GM18511 (cell line): ENCODE measurements around the gene OR10X1.

ENCODE experiments used
- ATAC-seq: cut with Tn5 transposase; IDR thresholded peaks from one replicate; pipeline ENCODE4 v1.9.1; 2021; ENCODE audit warnings: mild to moderate bottlenecking, moderate library complexity; ENCODE audit not compliant: unreplicated experiment

OR10X1 gene

DNA sequence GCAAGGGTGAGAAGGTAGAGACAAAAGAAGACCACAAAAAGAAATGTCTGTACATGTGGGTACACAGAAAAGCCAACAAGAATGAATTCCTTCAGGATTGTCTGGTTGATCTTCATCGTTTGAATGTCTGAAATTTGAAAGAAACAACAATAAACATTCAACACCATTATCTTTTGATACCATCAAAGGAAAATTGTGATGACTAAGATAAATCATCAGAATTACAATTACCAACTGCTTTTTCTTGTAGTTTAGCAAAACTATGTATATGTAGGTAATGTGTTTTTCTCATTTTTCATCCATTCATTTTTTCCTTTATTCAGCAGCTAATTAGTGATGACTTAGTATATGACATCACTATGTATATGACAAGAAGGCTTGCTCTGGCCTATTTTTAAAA, at the start of gene OR10X1:
Gene OR10X1, minus strand, starts transcription at position 167 of the 400 bp plus-strand sequence. Its CDS starts 0 bp downstream, at position 167.
- ATAC-seq: no peak

GRCh38 chr1:158613764-158614163, 34.1 kb upstream of the OR10X1 start:
- ATAC-seq: no peak

DNA sequence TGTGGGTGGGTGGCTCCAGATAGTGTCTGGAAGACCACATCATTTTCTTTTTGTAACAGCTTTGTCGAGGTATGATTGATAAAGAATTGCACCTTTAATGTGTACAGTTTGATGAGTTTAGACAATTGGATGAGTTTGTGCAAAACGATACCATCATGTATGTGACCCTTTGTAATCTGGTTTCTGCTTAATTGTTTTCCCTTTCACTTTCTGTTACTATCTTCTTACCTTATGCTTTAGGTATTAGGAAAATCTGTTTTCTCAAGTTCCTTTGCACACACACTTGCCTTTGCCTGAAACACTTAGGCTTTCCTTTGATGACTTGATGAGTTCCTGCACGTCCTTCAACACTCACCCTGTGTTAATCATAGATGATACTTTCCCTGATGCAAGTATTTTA, 32.2 kb upstream of the OR10X1 start:
- no peak for ATAC-seq

GRCh38 chr1:158607296-158607695, 27.6 kb upstream of the OR10X1 start:
- no peak for ATAC-seq

- ATAC-seq: no peak
These were observed 25.3 kb upstream of the OR10X1 start, which contains the start of gene OR10Z1 for GRCh38 chr1:158604968-158605367. Gene OR10Z1 (plus strand): TSS chr1:158605268. CDS start chr1:158606439, 1,171 bp downstream.

- ATAC-seq: no peak
These were observed 21.0 kb upstream of the OR10X1 start for GRCh38 chr1:158600735-158601134.

GRCh38 chr1:158586942-158587341, 7.2 kb upstream of the OR10X1 start:
- no peak for ATAC-seq

- ATAC-seq: no peak
These were observed 4.3 kb upstream of the OR10X1 start for GRCh38 chr1:158583962-158584361.

- no peak for ATAC-seq
These were observed 2.1 kb downstream of the OR10X1 start for GRCh38 chr1:158577561-158577960.

- no peak for ATAC-seq
These were observed 7.5 kb downstream of the OR10X1 start for GRCh38 chr1:158572226-158572625.

DNA sequence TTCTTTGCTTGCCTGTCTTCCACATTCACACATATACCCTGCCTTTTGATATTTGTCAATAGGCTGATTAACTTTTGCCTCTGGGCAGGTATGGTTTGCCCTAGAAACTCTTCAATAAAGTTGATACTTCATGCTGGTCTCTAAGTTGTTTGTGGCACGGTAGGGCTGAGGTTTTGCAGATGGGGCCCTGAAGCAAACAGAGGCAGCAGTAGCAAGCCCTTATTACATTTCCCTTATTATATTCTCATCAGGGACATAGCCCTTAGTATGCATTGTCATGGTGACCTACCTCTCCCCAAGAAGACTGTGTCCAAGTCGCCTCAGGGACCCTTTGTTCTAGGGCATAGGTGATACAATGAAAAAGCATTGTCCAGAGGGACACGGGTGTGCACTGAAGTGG, 9.2 kb downstream of the OR10X1 start, which contains the start of gene OR6P1:
Gene OR6P1, minus strand, starts transcription at position 101 of the 400 bp plus-strand sequence. CDS start 6,976 bp downstream, outside the sequence.
- no peak for ATAC-seq

GRCh38 chr1:158564608-158565007, 15.1 kb downstream of the OR10X1 start:
- no peak for ATAC-seq

DNA sequence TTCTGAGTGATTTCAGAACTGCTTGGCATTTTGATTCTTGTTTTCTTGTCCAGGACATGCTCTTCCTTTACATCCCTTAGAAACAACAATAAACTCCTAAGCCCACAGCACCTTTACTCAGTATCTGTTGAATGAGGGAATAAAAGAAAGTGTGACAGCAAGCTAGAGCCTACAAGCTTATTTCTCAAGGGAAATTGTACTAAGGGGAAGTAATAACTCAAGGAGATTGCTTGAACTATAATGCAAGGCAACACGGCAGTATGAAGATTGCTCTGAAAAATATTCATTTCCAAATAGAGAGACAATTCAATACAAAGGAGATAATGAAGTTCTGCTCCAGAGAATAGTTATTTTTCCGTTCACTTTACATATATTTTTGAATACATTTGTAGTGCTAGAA, 15.8 kb downstream of the OR10X1 start:
- ATAC-seq: no peak

GRCh38 chr1:158559696-158560095, 20.0 kb downstream of the OR10X1 start:
- ATAC-seq: no peak

DNA sequence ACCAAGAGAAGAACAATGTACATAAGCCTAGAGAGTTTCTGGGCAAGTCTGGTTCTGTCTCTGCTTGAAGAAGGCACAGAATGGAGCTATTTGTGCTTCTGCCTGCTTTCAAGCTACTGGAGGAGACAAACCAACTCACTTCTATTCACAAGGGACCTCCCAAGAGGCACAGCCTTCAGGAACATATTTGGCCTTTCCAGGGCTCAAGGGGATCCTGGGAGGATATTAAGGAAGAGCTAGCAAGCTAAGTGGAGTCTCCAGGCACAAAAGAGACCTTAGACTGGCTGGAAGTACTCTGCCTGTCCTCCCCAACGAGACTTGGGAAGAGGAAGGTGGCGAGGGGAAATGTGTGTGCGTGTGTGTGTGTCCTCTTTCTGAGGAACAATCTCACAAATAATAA, 25.3 kb downstream of the OR10X1 start, which contains the start of gene OR6Y1:
Gene OR6Y1, minus strand, starts transcription at position 54 of the 400 bp plus-strand sequence. CDS start 6,300 bp downstream, outside the sequence.
- no peak for ATAC-seq

DNA sequence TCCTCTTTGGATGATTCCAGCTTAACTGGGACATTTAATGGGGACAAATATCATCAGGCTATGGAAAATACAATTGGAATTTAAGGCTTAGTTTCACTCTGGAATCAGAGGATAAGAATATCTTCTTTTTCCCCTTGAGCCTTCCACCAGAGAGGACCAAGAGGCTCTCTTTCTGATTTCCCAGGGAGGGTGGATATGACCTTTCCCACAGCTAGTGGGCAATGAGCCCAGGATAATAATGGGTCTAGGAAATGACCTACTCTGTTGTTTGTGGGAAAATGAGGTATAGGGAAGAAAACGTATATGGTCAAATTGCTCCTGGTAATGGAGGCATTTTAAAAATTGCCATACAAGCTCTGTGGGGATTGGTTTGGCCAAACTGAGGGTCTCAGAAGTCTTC, 27.4 kb downstream of the OR10X1 start:
- ATAC-seq: no peak

DNA sequence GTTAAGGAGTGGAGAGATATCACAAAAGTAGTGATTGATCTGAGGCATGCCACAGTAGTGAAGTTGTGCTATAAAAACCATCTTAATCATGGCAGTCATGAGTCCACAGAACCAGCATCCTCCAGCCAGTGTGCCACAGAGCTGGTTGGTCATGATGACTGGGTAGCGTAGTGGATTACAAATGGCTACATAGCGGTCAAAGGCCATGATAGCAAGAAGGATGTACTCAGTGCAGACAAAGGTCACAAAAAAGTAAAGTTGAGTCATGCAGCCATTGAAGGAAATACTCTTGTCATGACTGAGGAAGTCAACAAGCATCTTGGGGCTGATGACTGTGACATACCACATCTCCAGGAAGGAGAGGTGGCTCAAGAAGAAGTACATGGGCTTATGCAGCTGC, 32.2 kb downstream of the OR10X1 start:
- no peak for ATAC-seq

DNA sequence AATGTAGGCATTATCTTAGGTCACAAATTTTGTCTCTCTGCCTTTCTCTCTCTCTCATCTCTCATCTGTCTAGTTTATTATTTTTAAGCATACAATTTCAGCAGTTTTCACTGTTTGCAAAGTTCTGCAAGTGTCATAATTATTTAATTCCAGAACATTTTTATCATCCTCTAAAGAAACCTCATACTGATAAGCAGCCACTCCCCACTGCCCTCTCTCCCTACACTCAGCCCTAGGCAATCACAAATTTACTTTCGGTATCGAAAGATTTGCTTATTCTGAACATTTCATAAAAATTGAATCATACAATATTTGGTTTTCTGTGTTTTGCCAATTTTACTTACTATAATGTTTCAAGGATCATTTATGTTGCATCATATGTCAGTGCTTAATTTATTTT, 42.1 kb downstream of the OR10X1 start:
- ATAC-seq: no peak

DNA sequence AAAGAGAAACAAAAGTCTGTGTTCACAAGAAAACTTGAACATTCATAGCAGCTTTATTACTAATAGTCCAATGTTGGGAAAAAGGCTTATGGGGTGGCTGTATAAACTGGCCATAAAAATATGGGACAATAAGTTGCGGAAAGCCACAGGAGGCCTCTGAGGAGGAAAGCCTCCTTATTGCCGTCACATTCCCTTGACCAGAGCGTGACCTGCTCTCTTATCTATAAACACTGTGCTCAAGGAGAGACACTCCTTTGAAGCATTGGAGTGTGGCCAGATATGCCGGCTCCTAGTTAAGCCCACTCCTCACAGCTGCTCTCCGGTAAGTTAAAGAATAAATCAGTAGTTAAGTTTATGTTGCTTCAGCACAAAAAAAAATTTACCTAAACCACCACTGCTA, 45.2 kb downstream of the OR10X1 start:
- ATAC-seq: no peak
